ELF-1 (cell line): ENCODE measurements around the gene IGSF3.
A peak's percentile ranks its signal among the peaks of the same experiment; 100 is the strongest.
"Not testable (repeated sequence)": the region's sequence is repeated elsewhere in the genome, so short reads cannot be mapped to it uniquely, and the experiment has no call there.

Experiments
- DNase-seq: peaks from one replicate; pipeline ENCODE4 v3.0.0-alpha.2; 2016; ENCODE audit warnings: low read depth, low spot score

IGSF3 gene

GRCh38 chr1:116664366-116664977 lies 3.1 kb downstream of the IGSF3 start:
- DNase-seq: no peak

- no peak for DNase-seq
These were observed 3.7 kb downstream of the IGSF3 start for GRCh38 chr1:116663821-116664220.

GRCh38 chr1:116661633-116662032 lies 5.9 kb downstream of the IGSF3 start:
- DNase-seq: no peak

GRCh38 chr1:116658645-116659044 lies 8.9 kb downstream of the IGSF3 start:
- not testable (repeated sequence) for DNase-seq

GRCh38 chr1:116657836-116658235 lies 9.7 kb downstream of the IGSF3 start:
- DNase-seq: not testable (repeated sequence)

GRCh38 chr1:116654351-116654750 lies 13.2 kb downstream of the IGSF3 start:
- no peak for DNase-seq

- not testable (repeated sequence) for DNase-seq
These were observed 14.9 kb downstream of the IGSF3 start for GRCh38 chr1:116652598-116652997.

- DNase-seq: not testable (repeated sequence)
These were observed 16.8 kb downstream of the IGSF3 start for GRCh38 chr1:116650781-116651180.

GRCh38 chr1:116649041-116649440 lies 18.5 kb downstream of the IGSF3 start:
- not testable (repeated sequence) for DNase-seq

GRCh38 chr1:116648325-116648724 lies 19.2 kb downstream of the IGSF3 start:
- DNase-seq: peak; percentile 91

GRCh38 chr1:116647186-116647585 lies 20.3 kb downstream of the IGSF3 start:
- DNase-seq: peak; percentile 54

- DNase-seq: peak; percentile 87
These were observed 20.8 kb downstream of the IGSF3 start for GRCh38 chr1:116646673-116647170.

GRCh38 chr1:116645802-116646672 lies 21.5 kb downstream of the IGSF3 start:
- DNase-seq: peak; percentile 27

- not testable (repeated sequence) for DNase-seq
These were observed 22.5 kb downstream of the IGSF3 start for GRCh38 chr1:116644993-116645392.

GRCh38 chr1:116644096-116644495 lies 23.4 kb downstream of the IGSF3 start:
- peak; percentile 59 for DNase-seq

GRCh38 chr1:116643281-116643751 lies 24.2 kb downstream of the IGSF3 start:
- peak; percentile 85 for DNase-seq

- peak; percentile 70 for DNase-seq
These were observed 24.9 kb downstream of the IGSF3 start for GRCh38 chr1:116642311-116643280.

- DNase-seq: not testable (repeated sequence)
These were observed 29.9 kb downstream of the IGSF3 start for GRCh38 chr1:116637583-116637982.

- not testable (repeated sequence) for DNase-seq
These were observed 30.9 kb downstream of the IGSF3 start for GRCh38 chr1:116636584-116636983.

- not testable (repeated sequence) for DNase-seq
These were observed 33.1 kb downstream of the IGSF3 start for GRCh38 chr1:116634386-116634785.
